ENCODE results near the gene DYNLRB1. TPM values are rescaled to one million over a fixed set of nuclear protein-coding genes. Genes with fewer than 3 reads are reported as not detected.

The DYNLRB1 gene
- total RNA-seq (ENCODE audit: low replicate concordance) = 61.2 and 73.6 TPM in 2 replicates

GRCh38 chr20:34516247-34517113, at the start of gene DYNLRB1:
TSS of gene DYNLRB1 (plus strand) at chr20:34516422. CDS start at chr20:34516459, 37 bp downstream.

GRCh38 chr20:34558320-34559218, 42.3 kb downstream of the DYNLRB1 start, which contains the start of gene MAP1LC3A:
TSS of gene MAP1LC3A (plus strand) at chr20:34558718. CDS start at chr20:34558869, 151 bp downstream.

Other genes with a start within 250 kb of the DYNLRB1 start
- 143 and 157 TPM in 2 replicates for gene AHCY, start 213.1 kb upstream of the DYNLRB1 start, total RNA-seq (ENCODE audit: low replicate concordance)
- gene ITCH, start 153.1 kb upstream of the DYNLRB1 start, total RNA-seq (ENCODE audit: low replicate concordance) = 72.0 and 84.5 TPM in 2 replicates
- 14.7 and 17.2 TPM in 2 replicates for gene MAP1LC3A, start 42.3 kb downstream of the DYNLRB1 start, total RNA-seq (ENCODE audit: low replicate concordance)
- gene PIGU, start 160.7 kb downstream of the DYNLRB1 start, total RNA-seq (ENCODE audit: low replicate concordance) = 3.6 and 5.6 TPM in 2 replicates
- gene TP53INP2, start 187.9 kb downstream of the DYNLRB1 start, total RNA-seq (ENCODE audit: low replicate concordance) = 1.3 and 2.7 TPM in 2 replicates